GM19238 (cell line): ENCODE results near the gene RPRD2.
A peak's percentile ranks its signal among the peaks of the same experiment; 100 is the strongest.

Experiments
- DNase-seq: peaks from one replicate; pipeline ENCODE4 v3.0.0; 2011; ENCODE audit warnings: low spot score; ENCODE audit not compliant: insufficient read length

RPRD2 gene

DNA sequence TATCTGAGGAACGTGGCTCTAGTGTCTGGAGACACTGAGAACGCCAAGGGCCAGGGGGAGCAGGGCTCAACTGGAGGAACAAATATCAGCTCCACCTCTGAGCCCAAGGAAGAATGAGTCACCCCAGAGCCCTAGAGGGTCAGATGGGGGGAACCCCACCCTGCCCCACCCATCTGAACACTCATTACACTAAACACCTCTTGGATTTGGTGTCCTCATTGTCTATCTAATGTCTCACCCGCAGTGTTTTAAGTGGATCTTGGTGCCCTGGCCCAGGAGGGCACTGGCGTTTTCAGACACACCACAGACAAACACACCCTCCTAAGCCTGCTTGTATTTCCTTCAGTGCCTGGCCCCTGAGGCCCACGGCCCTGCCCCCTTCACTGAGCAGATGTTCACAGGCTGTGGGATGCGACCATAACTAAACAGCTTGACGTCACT, 149.4 kb downstream of the RPRD2 start:
- DNase-seq = no peak

DNA sequence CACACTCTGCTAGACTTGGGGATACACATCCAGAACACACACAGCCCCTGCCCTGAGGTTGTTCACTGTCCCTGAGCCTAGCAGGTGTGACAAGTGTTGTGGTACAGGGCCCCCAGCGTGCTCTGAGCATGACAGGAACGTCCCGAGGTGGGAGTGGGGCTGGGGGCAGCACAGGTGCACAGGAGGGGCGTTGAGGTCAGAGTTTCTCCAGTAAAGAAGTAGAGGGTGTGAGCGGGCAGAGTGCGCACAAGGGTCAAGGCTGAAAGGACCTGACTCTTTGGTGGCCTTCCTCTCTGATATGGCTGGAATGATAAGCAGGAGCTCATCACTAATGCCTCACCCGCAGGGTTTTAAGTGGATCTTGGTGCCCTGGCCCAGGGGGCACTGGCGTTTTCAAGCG, 150.3 kb downstream of the RPRD2 start:
- no peak for DNase-seq

DNA sequence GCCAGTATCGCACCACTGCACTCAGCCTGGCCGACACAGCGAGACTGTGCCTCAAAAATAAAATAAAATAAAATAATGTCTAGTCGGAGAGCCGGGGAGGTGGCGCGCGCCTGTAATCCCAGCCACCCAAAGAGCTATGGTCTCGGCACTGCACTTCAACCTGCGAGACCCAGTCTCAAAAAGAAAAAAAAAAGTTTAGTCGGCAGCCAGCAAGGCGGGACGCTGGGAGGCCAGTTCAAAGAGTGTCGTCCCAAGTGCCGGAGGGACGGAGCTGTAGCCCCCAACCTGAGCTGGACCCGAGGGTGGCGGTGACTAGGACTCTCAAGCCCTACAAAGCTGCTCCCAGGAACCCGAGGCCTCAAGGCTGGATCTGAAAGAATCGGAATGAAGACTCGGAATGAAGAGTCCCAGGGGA, 151.0 kb downstream of the RPRD2 start:
- DNase-seq = no peak

DNA sequence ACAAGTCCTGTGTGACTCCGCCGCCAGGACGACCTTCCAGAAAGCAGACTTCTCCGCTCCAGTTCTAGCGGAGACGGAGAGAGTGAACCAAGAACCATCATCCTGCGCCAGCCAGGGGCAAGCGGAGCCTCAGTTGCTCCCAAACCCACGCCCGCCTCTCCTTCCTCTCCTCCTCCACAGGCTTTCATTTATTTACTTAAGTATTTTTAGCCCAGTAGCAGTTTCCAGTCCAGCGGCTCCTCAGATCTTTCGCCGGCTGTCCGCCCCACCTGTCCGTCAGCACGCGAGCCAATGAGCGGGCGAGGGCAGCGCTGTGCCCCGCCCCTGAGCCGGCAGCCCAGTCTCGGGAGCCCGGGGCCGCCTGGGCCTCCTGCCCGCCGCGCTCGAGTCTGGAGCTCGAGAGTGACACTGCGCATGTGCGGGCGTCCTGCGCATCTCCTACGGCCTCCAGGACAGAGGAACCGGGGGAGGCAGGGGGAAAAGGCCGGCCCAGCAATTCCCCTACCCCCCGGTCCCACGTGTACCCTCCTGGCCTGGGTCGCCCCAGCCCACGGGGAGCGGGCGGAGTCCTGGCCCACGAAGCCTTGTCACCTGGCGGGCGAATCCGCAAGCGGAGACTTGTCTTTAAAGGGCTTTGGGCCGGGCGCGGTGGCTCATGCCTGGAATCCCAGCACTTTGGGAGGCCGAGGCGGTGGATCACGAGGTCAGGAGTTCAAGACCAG, 151.5 kb downstream of the RPRD2 start, which contains the start of gene FALEC:
FALEC (plus strand) TSS at position 425 of the 722 bp plus-strand sequence.
- peak; percentile 97 for DNase-seq

DNA sequence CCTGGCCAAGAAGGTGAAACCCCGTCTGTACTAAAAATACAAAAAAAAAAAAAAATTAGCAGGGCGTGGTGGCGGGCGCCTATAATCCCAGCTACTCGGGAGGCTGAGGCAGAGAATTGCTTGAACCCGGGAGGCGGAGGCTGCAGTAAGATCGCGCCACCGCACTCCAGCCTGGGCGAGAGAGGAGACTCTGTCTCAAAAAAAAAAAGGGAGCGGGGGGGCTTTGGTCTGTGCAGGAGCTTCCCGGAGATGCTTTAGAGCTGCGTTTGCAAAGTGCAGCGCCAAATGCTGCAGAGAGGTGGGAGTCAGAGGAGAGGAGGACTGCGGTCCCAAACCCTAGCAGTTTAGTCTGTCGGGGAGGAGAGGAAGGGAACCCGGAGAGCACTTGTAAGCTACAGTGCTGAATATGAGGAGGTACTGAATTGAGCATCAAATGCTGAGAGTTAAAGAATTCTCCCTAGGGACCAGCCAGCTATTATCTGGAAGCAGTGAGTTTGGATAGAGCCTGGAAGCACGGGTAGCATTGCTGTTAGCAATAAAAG, 152.2 kb downstream of the RPRD2 start:
- no peak for DNase-seq

DNA sequence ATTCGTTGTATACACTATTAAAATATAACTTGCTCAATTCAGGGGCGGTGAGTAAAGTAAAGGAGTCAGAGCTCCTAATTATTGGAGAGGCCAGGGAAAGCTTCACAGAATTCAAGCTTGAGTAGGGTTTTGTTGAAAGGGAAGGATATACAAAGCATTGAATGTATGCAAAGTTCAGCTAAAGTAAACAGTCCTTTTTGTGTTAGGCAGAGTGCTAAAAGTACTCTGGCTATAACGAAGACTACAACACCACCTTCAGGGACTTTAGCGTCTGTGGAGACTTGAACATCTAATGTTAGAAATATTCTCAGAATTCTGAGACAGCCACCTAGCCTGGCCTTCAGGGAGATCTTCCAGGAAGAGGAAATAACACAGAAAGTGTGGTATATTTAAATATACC, 152.7 kb downstream of the RPRD2 start:
- no peak for DNase-seq

DNA sequence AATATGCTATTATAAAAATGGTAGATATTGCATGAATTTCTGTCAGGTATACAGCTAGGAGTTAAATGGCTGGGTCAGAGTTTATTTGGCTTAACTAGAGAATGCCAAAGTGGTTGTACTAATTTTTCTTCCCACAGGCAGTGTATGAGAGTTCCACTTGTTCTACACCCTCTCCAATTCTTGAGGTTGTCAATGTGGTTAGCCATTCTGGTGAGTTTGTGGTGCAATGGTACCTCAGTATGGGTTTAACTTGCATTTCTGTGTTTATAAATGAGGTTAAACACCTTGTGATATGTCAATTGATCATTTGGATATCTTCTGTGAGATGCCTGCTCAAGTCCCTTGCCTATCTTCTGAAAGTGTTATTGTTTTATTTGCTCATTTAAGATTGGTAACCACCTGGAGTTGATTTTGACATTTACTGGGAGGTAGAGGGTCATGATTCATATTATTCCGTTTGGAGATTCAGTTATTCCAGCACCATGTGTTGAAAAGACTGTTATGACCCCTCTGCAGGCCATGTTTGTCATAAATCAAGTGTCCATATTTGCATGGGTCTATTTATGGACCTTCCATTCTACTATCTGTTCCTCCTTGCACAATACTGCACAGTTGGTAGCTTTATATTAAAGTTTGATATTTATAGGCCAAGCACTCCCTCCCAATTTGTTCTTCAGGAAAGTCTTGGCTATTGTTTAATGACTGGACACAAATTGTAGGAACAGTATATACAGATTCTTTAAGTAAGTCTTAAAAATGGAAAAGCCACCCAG, 157.4 kb downstream of the RPRD2 start:
- no peak for DNase-seq

DNA sequence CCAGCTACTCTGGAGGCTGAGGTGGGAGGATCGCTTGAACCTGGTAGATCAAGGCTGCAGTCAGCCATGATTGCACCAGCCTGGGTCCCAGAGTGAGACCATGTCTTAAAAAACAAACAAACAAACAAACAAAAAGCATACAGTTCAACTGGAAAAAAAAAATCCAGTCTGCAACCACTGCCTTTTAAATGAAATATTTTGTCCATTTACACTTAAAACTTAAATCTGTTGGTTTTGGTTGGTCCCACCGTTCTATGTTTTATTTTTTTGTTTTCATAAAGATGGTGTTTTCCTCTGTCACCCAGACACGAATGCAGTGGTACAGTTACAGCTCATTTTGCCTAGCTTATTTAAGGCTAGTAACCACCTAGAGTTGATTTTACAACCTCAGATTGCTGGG, 161.4 kb downstream of the RPRD2 start:
- no peak for DNase-seq
